H1 (cell line): Measurements from ENCODE around the gene CRACDL. TPM values are rescaled to one million over a fixed set of nuclear protein-coding genes. Genes with fewer than 3 reads are reported as not detected.

ENCODE experiments used
- CTCF ChIA-PET: fragments of 300-600 bp; sonication (Branson Sonifier 250); formaldehyde crosslinking; loops from one replicate; lab custom pipeline; 2021; ENCODE audit not compliant: partially characterized antibody; lab: Charles Lee
- POLR2A ChIA-PET: fragments of 300-600 bp; sonication (Branson Sonifier 250); formaldehyde crosslinking; loops from one replicate; lab custom pipeline; 2021; ENCODE audit warnings: inconsistent platforms; ENCODE audit not compliant: partially characterized antibody; lab: Charles Lee
- DNase-seq, 2 experiments: peaks; one replicate each; pipeline versions ENCODE4 v3.0.0 to v3.0.0-alpha.2; 2010 to 2022; ENCODE audit warnings: low spot score in 2 of 2, low read depth in 1 of 2, mixed read lengths in 1 of 2
- FAIRE-seq: peaks from 2 replicates; lab custom pipeline; 2011; peaks lifted over from hg19 to GRCh38; lab: Jason Lieb, UNC
- H2AFZ ChIP-seq: 2 replicates; pipeline ENCODE4 v1.8.1; 2012; ENCODE audit warnings: low read length, inconsistent platforms
- H2AK5ac ChIP-seq: 2 replicates; pipeline ENCODE4 v1.6.1; 2013; ENCODE audit warnings: low read depth, low read length
- H2BK120ac ChIP-seq: replicated peaks from 2 replicates; pipeline ENCODE3; 2013; ENCODE audit warnings: low read depth, low read length, inconsistent platforms
- H2BK12ac ChIP-seq: 2 replicates; pipeline ENCODE4 v1.6.1; 2013; ENCODE audit warnings: low read depth, low read length
- H2BK15ac ChIP-seq: 2 replicates; pipeline ENCODE4 v1.6.1; 2013; ENCODE audit warnings: low read length
- H2BK20ac ChIP-seq: 2 replicates; pipeline ENCODE4 v1.6.1; 2013; ENCODE audit warnings: low read length
- H2BK5ac ChIP-seq: 2 replicates; pipeline ENCODE4 v1.6.1; 2013; ENCODE audit warnings: low read depth, low read length
- H3K14ac ChIP-seq: 2 replicates; pipeline ENCODE4 v1.6.1; 2013; ENCODE audit warnings: inconsistent platforms; ENCODE audit not compliant: insufficient read length
- H3K18ac ChIP-seq: 2 replicates; pipeline ENCODE4 v1.6.1; 2013; ENCODE audit warnings: low read length; ENCODE audit errors: extremely low read depth
- H3K23ac ChIP-seq: 2 replicates; pipeline ENCODE4 v1.6.1; 2013; ENCODE audit warnings: inconsistent platforms; ENCODE audit not compliant: insufficient read length
- H3K23me2 ChIP-seq: 2 replicates; pipeline ENCODE4 v1.6.1; 2013; ENCODE audit warnings: low read depth, low read length
- H3K27ac ChIP-seq: 2 replicates; pipeline ENCODE4 v1.6.1; 2011; ENCODE audit warnings: low read depth, low read length, inconsistent platforms
- H3K27me3 ChIP-seq, 4 experiments: replicated peaks in 1 of 4; 1 replicate in 1 of 4; 2 replicates in 3 of 4; pipeline versions ENCODE4 v1.6.1 to v1.8.1; 2011 to 2013; ENCODE audit warnings: low read length in 3 of 4, mild to moderate bottlenecking in 3 of 4, inconsistent platforms in 2 of 4, mixed read lengths in 2 of 4, moderate library complexity in 1 of 4; ENCODE audit not compliant: control insufficient read depth in 3 of 4, insufficient read depth in 3 of 4; ENCODE audit errors: extremely low read depth in 1 of 4
- H3K36me3 ChIP-seq, 4 experiments: 2 replicates each; pipeline versions ENCODE4 v1.6.1 to v1.8.1; 2011 to 2013; ENCODE audit warnings: mild to moderate bottlenecking in 4 of 4, low read length in 3 of 4, moderate library complexity in 2 of 4, control low read depth in 1 of 4, inconsistent platforms in 1 of 4; ENCODE audit not compliant: insufficient read depth in 4 of 4, control insufficient read depth in 2 of 4
- H3K4ac ChIP-seq: replicated peaks from 2 replicates; pipeline ENCODE3; 2013; ENCODE audit warnings: low read length, low read depth, mixed read lengths, inconsistent platforms; ENCODE audit not compliant: insufficient read length
- H3K4me1 ChIP-seq, 4 experiments: replicated peaks in 1 of 4; 1 replicate in 1 of 4; 2 replicates in 3 of 4; pipeline versions ENCODE4 v1.6.1 to v1.8.1; 2011 to 2013; ENCODE audit warnings: low read length in 3 of 4, inconsistent platforms in 2 of 4, mixed read lengths in 1 of 4; ENCODE audit not compliant: insufficient read depth in 4 of 4, control insufficient read depth in 3 of 4
- H3K4me2 ChIP-seq, 2 experiments: 2 replicates each; pipeline versions ENCODE4 v1.6.1 to v1.8.1; 2011 to 2013; ENCODE audit warnings: low read depth in 2 of 2, low read length in 2 of 2, control low read depth in 1 of 2, inconsistent platforms in 1 of 2, mild to moderate bottlenecking in 1 of 2; ENCODE audit not compliant: insufficient read depth in 1 of 2
- H3K4me3 ChIP-seq, 4 experiments: fragments of 200-600, 300-600 bp in 1 of 4; sonication (generic), shearing (Covaris generic), sonication (Bioruptor Twin) in 1 of 4; 2 replicates each; pipeline versions ENCODE4 v1.5.1 to v1.8.1; 2011 to 2016; ENCODE audit warnings: low read length in 4 of 4, low read depth in 3 of 4, control low read depth in 2 of 4, inconsistent platforms in 2 of 4, mild to moderate bottlenecking in 2 of 4, mixed read lengths in 1 of 4, moderate library complexity in 1 of 4; ENCODE audit not compliant: insufficient read depth in 2 of 4; ENCODE audit errors: extremely low read depth in 1 of 4
- H3K56ac ChIP-seq: replicated peaks from 2 replicates; pipeline ENCODE3; 2013; ENCODE audit warnings: low read depth, mild to moderate bottlenecking, mixed read lengths, low read length, inconsistent platforms; ENCODE audit not compliant: insufficient read length
- H3K79me1 ChIP-seq: 2 replicates; pipeline ENCODE4 v1.6.1; 2013; ENCODE audit warnings: low read depth, low read length, control low read depth
- H3K79me2 ChIP-seq, 2 experiments: 2 replicates each; pipeline versions ENCODE4 v1.6.1 to v1.8.1; 2012 to 2013; ENCODE audit warnings: low read length in 2 of 2, mild to moderate bottlenecking in 2 of 2, inconsistent platforms in 1 of 2; ENCODE audit not compliant: insufficient read depth in 2 of 2, control insufficient read depth in 1 of 2
- H3K9ac ChIP-seq, 4 experiments: replicated peaks in 1 of 4; 1 replicate in 1 of 4; 2 replicates in 3 of 4; pipeline versions ENCODE4 v1.6.1 to v1.8.1; 2011 to 2013; ENCODE audit warnings: low read depth in 3 of 4, low read length in 3 of 4, control low read depth in 2 of 4, mild to moderate bottlenecking in 2 of 4, moderate library complexity in 2 of 4, inconsistent platforms in 1 of 4; ENCODE audit errors: extremely low read depth in 1 of 4
- H3K9me3 ChIP-seq, 2 experiments: 2 replicates each; pipeline versions ENCODE4 v1.6.1 to v1.8.1; 2012 to 2013; ENCODE audit warnings: mild to moderate bottlenecking in 2 of 2, moderate library complexity in 2 of 2, control low read depth in 1 of 2, inconsistent platforms in 1 of 2, low read depth in 1 of 2, low read length in 1 of 2, mixed read lengths in 1 of 2; ENCODE audit not compliant: insufficient read depth in 2 of 2
- H4K20me1 ChIP-seq, 2 experiments: replicated peaks in 1 of 2; 2 replicates each; pipeline versions ENCODE3 to v1.8.1; 2011 to 2013; ENCODE audit warnings: inconsistent platforms in 2 of 2, low read length in 2 of 2, mild to moderate bottlenecking in 1 of 2; ENCODE audit not compliant: insufficient read depth in 2 of 2, control insufficient read depth in 1 of 2
- H4K5ac ChIP-seq: 2 replicates; pipeline ENCODE4 v1.6.1; 2013; ENCODE audit warnings: low read length, low read depth, mixed read lengths, inconsistent platforms; ENCODE audit not compliant: insufficient read length
- H4K8ac ChIP-seq: 2 replicates; pipeline ENCODE4 v1.8.0; 2013; ENCODE audit warnings: mild to moderate bottlenecking, moderate library complexity, low read length, inconsistent platforms; ENCODE audit not compliant: insufficient read depth; ENCODE audit errors: extremely low read depth
- H4K91ac ChIP-seq: replicated peaks from 2 replicates; pipeline ENCODE3; 2013; ENCODE audit warnings: low read length, mixed read lengths, inconsistent platforms; ENCODE audit not compliant: insufficient read length
- JUN ChIP-seq: IDR thresholded peaks from 2 replicates; pipeline ENCODE4 v1.6.1; 2011; ENCODE audit warnings: low read depth, mild to moderate bottlenecking, improper control_type of control experiment, low read length
- KDM1A ChIP-seq: fragments of 200-600, 300-600 bp; sonication (generic); IDR thresholded peaks from 2 replicates; pipeline ENCODE4 v1.7.1; 2016; ENCODE audit warnings: mild to moderate bottlenecking, low read length, borderline replicate concordance
- RAD21 ChIP-seq, 2 experiments: IDR thresholded peaks in 1 of 2; conservative IDR thresholded peaks in 1 of 2; 2 replicates each; pipeline ENCODE4 v1.6.1; 2011; ENCODE audit warnings: low read depth in 2 of 2, low read length in 2 of 2, improper control_type of control experiment in 1 of 2, inconsistent platforms in 1 of 2, mild to moderate bottlenecking in 1 of 2, moderate library complexity in 1 of 2
- RXRA ChIP-seq: IDR thresholded peaks from 2 replicates; pipeline ENCODE4 v1.6.1; 2011; ENCODE audit warnings: low read depth, mild to moderate bottlenecking, low read length, moderate library complexity; ENCODE audit not compliant: insufficient read depth
- SIRT6 ChIP-seq: IDR thresholded peaks from one replicate; pipeline ENCODE4 v1.7.1; 2012; ENCODE audit warnings: low read length, inconsistent platforms
- SRF ChIP-seq: IDR thresholded peaks from 2 replicates; pipeline ENCODE4 v1.6.1; 2011; ENCODE audit warnings: mild to moderate bottlenecking, low read depth, low read length, moderate library complexity
- WGBS, 2 experiments: shearing (Covaris generic) in 1 of 2; methylation state at CpG; one replicate each; pipeline versions ENCODE4 v1.1.6 to v1.1.7; 2013 to 2015; ENCODE audit warnings: low lambda C conversion rate in 2 of 2, mixed read lengths in 2 of 2, inconsistent platforms in 1 of 2, low coverage in 1 of 2, missing lambda C conversion rate in 1 of 2; ENCODE audit not compliant: insufficient replicate concordance in 2 of 2, insufficient coverage in 1 of 2, insufficient read length in 1 of 2; ENCODE audit errors: extremely low coverage in 1 of 2, missing lambda C conversion rate in 1 of 2; 5-methylcytosine and 5-hydroxymethylcytosine counted together
- polyA plus RNA-seq, 7 experiments: library from polyadenylated mRNA; depleted of rRNA in 3 of 7; stranded (reverse) in 5 of 7; unstranded in 2 of 7; fragments of >200 nt in 5 of 7; fragments of 200-250 nt in 2 of 7; gene quantifications; 1 replicate in 5 of 7; 2 replicates in 1 of 7; 4 replicates in 1 of 7; pipeline versions ENCODE4 v1.2.1 to v1.2.3, GENCODE V29; 2011 to 2013; ENCODE audit warnings: missing spikeins in 2 of 7, mixed read lengths in 2 of 7
- total RNA-seq: library from RNA; stranded (reverse); fragmentation: NEBNext Ultra II Directional; extraction: Animal tissue kit (Norgen Biotek cat#: 25700); gene quantifications from 2 replicates; pipeline ENCODE4 v1.2.1, GENCODE V29; 2021

The CRACDL gene
- total and polyA plus RNA-seq, 2 of the 8 experiments (the other 6 are each of a cell fraction or from before 2014, with no cell fraction given) = 0.07 to 0.38 TPM

GRCh38 chr2:98924038-98924830, 11.8 kb downstream of the CRACDL start:
- no peak overlapping the region for H3K14ac ChIP-seq
- H3K23me2 ChIP-seq = no peaks in the 10 kb centered on the region
- H2BK5ac ChIP-seq = no peak overlapping the region
- no peaks in the 10 kb centered on the region for H3K36me3 ChIP-seq
- H2BK15ac ChIP-seq = no peak overlapping the region
- no peak overlapping the region for H3K4me2 ChIP-seq
- H4K5ac ChIP-seq = no peak overlapping the region
- H2BK20ac ChIP-seq = no peak overlapping the region
- no peak overlapping the region for H3K4me3 ChIP-seq
- TF ChIP-seq RXRA (no peak), JUN (no peak), RAD21 (IDR thresholded peaks at IDR 0.05 in 1 of 2, conservative IDR thresholded peaks at IDR 0.05 in 1 of 2; ENCODE audit: low read depth in 2 of 2, low read length in 2 of 2) (no peak), SIRT6 (no peak), KDM1A (no peak), SRF (no peak)
- no peaks in the 10 kb centered on the region for H3K79me1 ChIP-seq
- CTCF ChIA-PET = interaction anchor here (2.5 to 2.8 kb wide), 2 partner anchors 8 to 15 kb away, joined by 10 to 12 read pairs; no protein-coding TSS in a partner anchor
- peaks cover 0 to 4% of the 10 kb centered on the region in 2 experiments; a peak in 1 of 4 replicates for H3K9me3 ChIP-seq
- DNase-seq (no peak), FAIRE-seq (no peak)
- POLR2A ChIA-PET = no interaction called here
- H4K91ac ChIP-seq = no peak overlapping the region
- no peaks in the 10 kb centered on the region for H3K27me3 ChIP-seq
- H3K9ac ChIP-seq = no peak overlapping the region
- no peak overlapping the region for H4K8ac ChIP-seq
- H2AK5ac ChIP-seq = no peak overlapping the region
- WGBS, 2 experiments = 80% methylated on average over 4 of the region's 4 CpGs; no CpG with 5 or more reads in 1 of the 2 experiments
- no peak overlapping the region for H3K27ac ChIP-seq
- H2BK120ac ChIP-seq = no peak overlapping the region
- H2BK12ac ChIP-seq = no peak overlapping the region
- H3K79me2 ChIP-seq = no peaks in the 10 kb centered on the region
- peaks cover 0 to 4% (median 0%) of the 10 kb centered on the region in 4 experiments; a peak in 1 of 7 replicates for H3K4me1 ChIP-seq
- H4K20me1 ChIP-seq = no peaks in the 10 kb centered on the region
- H3K56ac ChIP-seq = no peak overlapping the region
- H3K18ac ChIP-seq = no peak overlapping the region
- H2AFZ ChIP-seq = no peak overlapping the region
- H3K4ac ChIP-seq = no peak overlapping the region
- H3K23ac ChIP-seq = no peak overlapping the region
